ENCODE measurements around the gene ATP1B1. TPM values are rescaled to one million over a fixed set of nuclear protein-coding genes. Genes with fewer than 3 reads are reported as not detected.
A peak's percentile ranks its signal among the peaks of the same experiment; 100 is the strongest.

Gene ATP1B1
- total RNA-seq, 1 experiment from 2014 or later = 44.4 TPM

- H3K27me3 Mint-ChIP-seq (ENCODE audit: low read depth) = no peaks in the 10 kb centered on the region
- H3K4me2 ChIP-seq (ENCODE audit: insufficient read depth, insufficient read length, low read length) = no peak overlapping the region
- no CpG with 5 or more reads among the region's 9 CpGs for WGBS (ENCODE audit: extremely low coverage, insufficient read length, low lambda C conversion rate)
Measured at GRCh38 chr1:169060043-169060722, 46.3 kb upstream of the ATP1B1 start.

More at GRCh38 chr1:169060043-169060722, 46.3 kb upstream of the ATP1B1 start:
- no peak overlapping the region for H3K18ac ChIP-seq (ENCODE audit: insufficient read length, low read depth, low read length)
- Mint-ChIP-seq H3K36me3 (ENCODE audit: insufficient read depth in 1 of 3, low read depth in 3 of 3) (peaks cover 0 to 9% (median 0%) of the 10 kb centered on the region in 3 experiments; a peak in 1 of 7 replicates), H3K27ac (peak overlapping the region in 1 of 3 experiments; percentile 82; a peak in 1 of 7 replicates), H3K4me1 (peaks cover 10 to 13% of the 10 kb centered on the region in 2 experiments), H3K4me3 (no peak overlapping the region), H3K9me3 (peaks cover 6 to 12% of the 10 kb centered on the region in 2 experiments; a peak in 3 of 5 replicates)
- no peak for DNase-seq
- no peak overlapping the region for H3K27ac ChIP-seq (ENCODE audit: insufficient read length, low read depth, low read length)
- H2BK5ac ChIP-seq (ENCODE audit: insufficient read length, low read length) = no peak overlapping the region
- H3K79me1 ChIP-seq (ENCODE audit: insufficient read depth, low read depth, low read length, poor library complexity, severe bottlenecking) = no peaks in the 10 kb centered on the region
- no peaks in the 10 kb centered on the region for H4K20me1 ChIP-seq (ENCODE audit: control insufficient read depth, insufficient read depth, insufficient read length)
- no peak overlapping the region for H4K91ac ChIP-seq (ENCODE audit: insufficient read length, low read depth, low read length)
- no peak overlapping the region for H3K14ac ChIP-seq (ENCODE audit: insufficient read depth, low read length)
- no peak overlapping the region for H2BK12ac ChIP-seq (ENCODE audit: insufficient read length, low read depth, low read length)
- no peak overlapping the region for H2AK5ac ChIP-seq (ENCODE audit: insufficient read length, low read length)
- H3K27me3 ChIP-seq (ENCODE audit: insufficient read depth, low read length) = no peaks in the 10 kb centered on the region
- no peak overlapping the region for H3K4ac ChIP-seq (ENCODE audit: low read depth, low read length)
- H2AFZ ChIP-seq (ENCODE audit: low read length) = no peak overlapping the region
- H3K56ac ChIP-seq (ENCODE audit: insufficient read length, low read depth, low read length) = no peak overlapping the region
- no peak overlapping the region for H4K5ac ChIP-seq (ENCODE audit: insufficient read length, low read depth, low read length)
- no peaks in the 10 kb centered on the region for H3K23me2 ChIP-seq (ENCODE audit: insufficient read length, low read depth, low read length, poor library complexity, severe bottlenecking)
- no peak overlapping the region for H4K8ac ChIP-seq (replicated peaks; ENCODE audit: insufficient read length, low read depth, low read length)
- TF ChIP-seq CTCF (conservative IDR thresholded peaks at IDR 0.05) = no peak
- H2BK20ac ChIP-seq (ENCODE audit: low read depth, low read length, poor library complexity, severe bottlenecking) = no peak overlapping the region
- H3K4me1 ChIP-seq (ENCODE audit: insufficient read depth, low read length) = no peaks in the 10 kb centered on the region
- no peak overlapping the region for H3K9ac ChIP-seq (ENCODE audit: extremely low read depth, insufficient read length, low read length)
- no peak overlapping the region for H3K23ac ChIP-seq (ENCODE audit: insufficient read length, low read depth, low read length)
- no peaks in the 10 kb centered on the region for H3K9me3 ChIP-seq (ENCODE audit: control insufficient read depth, low read depth, low read length)
- no peaks in the 10 kb centered on the region for H3K79me2 ChIP-seq (ENCODE audit: insufficient read depth, low read length)
- no peak overlapping the region for H3T11ph ChIP-seq (ENCODE audit: low read length)
- H2BK15ac ChIP-seq (ENCODE audit: low read depth, low read length) = no peak overlapping the region
- H2BK120ac ChIP-seq (ENCODE audit: low read depth, low read length, poor library complexity, severe bottlenecking) = no peak overlapping the region

All from H9 (cell line).